OCI-LY3 (cell line): Measurements from ENCODE around the gene ELMO1.

Experiments
- H2AFZ ChIP-seq: fragments of 200-600, 300-600 bp; shearing (Covaris generic); 2 replicates; pipeline ENCODE4 v1.6.0; 2014; ENCODE audit warnings: antibody characterized with exemption, low read depth, low read length
- H3K27ac ChIP-seq: fragments of 200-600, 300-600 bp; sonication (generic); 2 replicates; pipeline ENCODE4 v1.5.1; 2014; ENCODE audit warnings: mild to moderate bottlenecking, low read length, moderate library complexity, mixed read lengths
- H3K27me3 ChIP-seq: fragments of 200-600, 300-600 bp; sonication (generic); 2 replicates; pipeline ENCODE4 v1.6.1; 2014; ENCODE audit warnings: low read depth, low read length, mixed read lengths
- H3K36me3 ChIP-seq: fragments of 200-600, 300-600 bp; sonication (generic); replicated peaks from 2 replicates; pipeline ENCODE3; 2014; ENCODE audit warnings: low read depth, low read length, mixed read lengths
- H3K4me1 ChIP-seq: fragments of 300-600, 200-600 bp; sonication (generic); 2 replicates; pipeline ENCODE4 v1.6.1; 2014; ENCODE audit warnings: low read length, mixed read lengths
- H3K4me2 ChIP-seq: fragments of 200-600, 300-600 bp; sonication (generic); 2 replicates; pipeline ENCODE4 v1.6.1; 2014; ENCODE audit warnings: low read length, mixed read lengths
- H3K4me3 ChIP-seq: fragments of 300-600, 200-600 bp; sonication (generic); 2 replicates; pipeline ENCODE4 v1.5.1; 2014; ENCODE audit warnings: antibody characterized with exemption, mild to moderate bottlenecking, low read length, moderate library complexity
- H3K79me2 ChIP-seq: fragments of 300-600, 200-600 bp; shearing (Covaris generic); 2 replicates; pipeline ENCODE4 v1.6.1; 2014; ENCODE audit warnings: mild to moderate bottlenecking, low read length, mixed read lengths
- H3K9ac ChIP-seq: fragments of 300-600, 200-600 bp; shearing (Covaris generic); 2 replicates; pipeline ENCODE4 v1.6.0; 2014; ENCODE audit warnings: mild to moderate bottlenecking, low read length, moderate library complexity
- H3K9me3 ChIP-seq: fragments of 200-600, 300-600 bp; shearing (Covaris generic); 2 replicates; pipeline ENCODE4 v1.6.1; 2014; ENCODE audit warnings: low read length, mixed read lengths; ENCODE audit not compliant: insufficient read depth
- H4K20me1 ChIP-seq: fragments of 200-600, 300-600 bp; sonication (generic); 2 replicates; pipeline ENCODE4 v1.6.1; 2016; ENCODE audit warnings: low read length, mixed read lengths; ENCODE audit not compliant: insufficient read depth
- CTCF ChIP-seq: fragments of 200-600, 300-600 bp; sonication (generic); IDR thresholded peaks from 2 replicates; pipeline ENCODE4 v1.5.1; 2014; ENCODE audit warnings: antibody characterized with exemption, low read length, low read depth
- EZH2phosphoT487 ChIP-seq: fragments of 200-600 bp; shearing (Covaris generic); IDR thresholded peaks from 2 replicates; pipeline ENCODE4 v1.6.1; 2018; ENCODE audit warnings: antibody characterized with exemption, mixed run types, low read depth

ELMO1 gene

GRCh38 chr7:36971515-36972139 is 477.0 kb downstream of the ELMO1 start:
- H3K79me2 ChIP-seq = peaks cover 8% of the 10 kb centered on the region; the same call in 1 of the 2 replicates
- TF ChIP-seq EZH2phosphoT487 = no peak
- TF ChIP-seq CTCF = no peak
- H3K36me3 ChIP-seq = peaks cover 2% of the 10 kb centered on the region
- H2AFZ ChIP-seq = no peak overlapping the region
- no peak overlapping the region for H3K4me2 ChIP-seq
- no peaks in the 10 kb centered on the region for H3K27me3 ChIP-seq
- H3K4me3 ChIP-seq = no peak overlapping the region
- H3K9me3 ChIP-seq = no peaks in the 10 kb centered on the region
- H3K27ac ChIP-seq = no peak overlapping the region
- H4K20me1 ChIP-seq = peaks cover 31% of the 10 kb centered on the region
- no peak overlapping the region for H3K9ac ChIP-seq
- H3K4me1 ChIP-seq = no peaks in the 10 kb centered on the region

DNA sequence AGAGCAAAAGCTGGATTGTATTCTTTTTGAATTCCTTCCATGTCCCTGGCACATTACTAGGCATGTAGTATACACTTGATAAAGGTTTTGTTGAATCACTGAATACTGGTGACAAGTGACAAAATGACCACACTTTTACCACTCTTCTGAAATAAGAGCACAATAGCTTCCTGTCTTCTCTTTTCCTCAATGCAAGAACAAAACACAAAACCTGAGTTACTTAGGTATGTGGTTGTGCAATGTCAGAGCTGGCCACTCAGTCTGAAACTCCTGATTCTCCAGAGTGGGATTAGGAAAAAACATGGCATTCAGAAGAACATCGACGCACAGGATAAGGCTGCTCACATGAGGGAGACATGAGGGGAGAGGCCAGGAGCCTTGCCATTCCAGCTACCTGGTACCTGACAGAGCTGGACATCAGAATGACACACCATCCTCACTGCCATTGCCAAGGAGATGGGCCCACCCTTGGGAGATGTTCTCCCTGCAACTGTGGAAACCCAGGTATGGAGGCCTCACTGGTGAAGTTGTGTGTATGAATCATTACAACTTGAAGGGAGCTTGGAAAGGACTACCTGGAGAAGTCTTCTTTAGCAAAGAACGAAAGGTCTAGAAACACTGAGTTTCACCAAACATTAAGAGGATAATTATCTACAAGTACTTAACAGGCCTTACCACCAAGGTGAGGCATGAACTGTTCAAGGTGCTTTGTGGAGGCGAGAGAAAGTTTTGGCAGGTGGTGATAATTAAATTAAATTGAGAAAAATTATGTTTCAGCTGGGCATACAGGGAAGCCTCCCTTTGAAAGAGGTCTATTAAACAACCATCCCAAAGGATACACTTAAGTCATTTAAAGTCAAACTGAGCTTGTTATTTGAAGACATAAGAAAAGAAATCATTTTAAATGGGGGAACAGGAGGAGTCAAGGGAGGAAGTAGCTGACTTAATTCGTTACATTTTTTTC is 477.8 kb downstream of the ELMO1 start:
- no peak overlapping the region for H3K4me3 ChIP-seq
- no peaks in the 10 kb centered on the region for H3K27me3 ChIP-seq
- peaks cover 8% of the 10 kb centered on the region; the same call in 1 of the 2 replicates for H3K79me2 ChIP-seq
- H3K36me3 ChIP-seq = peaks cover under 1% of the 10 kb centered on the region
- TF ChIP-seq CTCF = no peak
- no peak for TF ChIP-seq EZH2phosphoT487
- no peak overlapping the region for H2AFZ ChIP-seq
- no peaks in the 10 kb centered on the region for H3K9me3 ChIP-seq
- no peaks in the 10 kb centered on the region for H3K4me1 ChIP-seq
- no peak overlapping the region for H3K27ac ChIP-seq
- no peak overlapping the region for H3K4me2 ChIP-seq
- H4K20me1 ChIP-seq = peaks cover 32% of the 10 kb centered on the region
- no peak overlapping the region for H3K9ac ChIP-seq

- H4K20me1 ChIP-seq = peaks cover 38% of the 10 kb centered on the region
- TF ChIP-seq EZH2phosphoT487 (no peak), CTCF (no peak)
- no peak overlapping the region for H3K4me3 ChIP-seq
- H3K9me3 ChIP-seq = no peaks in the 10 kb centered on the region
- no peak overlapping the region for H3K27ac ChIP-seq
- no peaks in the 10 kb centered on the region for H3K27me3 ChIP-seq
- no peak overlapping the region for H3K9ac ChIP-seq
- H3K4me2 ChIP-seq = no peak overlapping the region
- H3K36me3 ChIP-seq = no peaks in the 10 kb centered on the region
- H3K4me1 ChIP-seq = no peaks in the 10 kb centered on the region
- H2AFZ ChIP-seq = no peak overlapping the region
- peaks cover 8% of the 10 kb centered on the region; the same call in 1 of the 2 replicates for H3K79me2 ChIP-seq
These were observed 479.3 kb downstream of the ELMO1 start for GRCh38 chr7:36969376-36969775.

DNA sequence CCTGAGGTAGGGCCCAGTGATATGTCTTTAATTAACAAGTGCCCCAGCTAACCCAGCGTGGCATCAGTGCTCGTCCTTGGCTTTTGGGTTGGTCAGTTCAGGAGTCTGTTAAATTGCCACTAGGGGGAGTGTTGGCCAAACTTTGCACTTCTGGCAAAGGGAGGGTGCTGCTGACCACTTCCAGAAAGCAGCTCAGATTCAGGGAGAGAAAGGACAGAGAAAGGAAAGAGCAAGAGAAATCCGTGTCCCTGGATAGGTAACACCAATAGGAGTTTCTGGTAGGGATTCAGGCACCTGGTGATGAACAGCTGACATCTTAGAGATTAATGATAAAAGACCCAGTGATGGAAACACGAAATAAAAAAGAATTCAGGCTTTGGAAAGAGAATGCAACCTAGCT is 481.3 kb downstream of the ELMO1 start:
- TF ChIP-seq CTCF (peak; percentile 68), EZH2phosphoT487 (no peak)
- Histone ChIP-seq H3K9ac (no peak overlapping the region), H2AFZ (no peak overlapping the region), H3K4me2 (no peak overlapping the region), H3K79me2 (peaks cover 8% of the 10 kb centered on the region; the same call in 1 of the 2 replicates), H4K20me1 (peaks cover 33% of the 10 kb centered on the region), H3K27me3 (no peaks in the 10 kb centered on the region), H3K4me1 (no peaks in the 10 kb centered on the region), H3K9me3 (no peaks in the 10 kb centered on the region), H3K27ac (no peak overlapping the region), H3K36me3 (no peaks in the 10 kb centered on the region), H3K4me3 (no peak overlapping the region)
